GM21576 (cell line): ENCODE results near the gene SLC13A3.

Experiments
- ATAC-seq: cut with Tn5 transposase; IDR thresholded peaks from one replicate; pipeline ENCODE4 v1.9.1; 2021; ENCODE audit warnings: mild to moderate bottlenecking, moderate library complexity; ENCODE audit not compliant: unreplicated experiment

Gene SLC13A3

GRCh38 chr20:46660487-46660886 lies 9.2 kb upstream of the SLC13A3 start:
- ATAC-seq: no peak

- no peak for ATAC-seq
These were observed 6.4 kb upstream of the SLC13A3 start for GRCh38 chr20:46657618-46658017.

GRCh38 chr20:46657137-46657536 lies 5.9 kb upstream of the SLC13A3 start:
- ATAC-seq: no peak

- no peak for ATAC-seq
These were observed 1.4 kb upstream of the SLC13A3 start for GRCh38 chr20:46652699-46653098.

GRCh38 chr20:46650575-46651090 lies 626 bp downstream of the SLC13A3 start:
- ATAC-seq: no peak

- no peak for ATAC-seq
These were observed 1.2 kb downstream of the SLC13A3 start for GRCh38 chr20:46649965-46650542.

- no peak for ATAC-seq
These were observed 1.7 kb downstream of the SLC13A3 start for GRCh38 chr20:46649650-46649949.

GRCh38 chr20:46648903-46649649 lies 2.2 kb downstream of the SLC13A3 start:
- ATAC-seq: no peak

- ATAC-seq: no peak
These were observed 3.8 kb downstream of the SLC13A3 start for GRCh38 chr20:46647469-46647868.

- ATAC-seq: no peak
These were observed 4.4 kb downstream of the SLC13A3 start for GRCh38 chr20:46646659-46647380.

GRCh38 chr20:46646122-46646521 lies 5.1 kb downstream of the SLC13A3 start:
- no peak for ATAC-seq

- ATAC-seq: no peak
These were observed 6.5 kb downstream of the SLC13A3 start for GRCh38 chr20:46644733-46645132.

GRCh38 chr20:46644160-46644559 lies 7.1 kb downstream of the SLC13A3 start:
- no peak for ATAC-seq

- ATAC-seq: no peak
These were observed 8.3 kb downstream of the SLC13A3 start for GRCh38 chr20:46642969-46643343.

GRCh38 chr20:46642265-46642968 lies 8.8 kb downstream of the SLC13A3 start:
- no peak for ATAC-seq

GRCh38 chr20:46641424-46641823 lies 9.8 kb downstream of the SLC13A3 start:
- ATAC-seq: no peak

- no peak for ATAC-seq
These were observed 10.5 kb downstream of the SLC13A3 start for GRCh38 chr20:46640536-46641311.

GRCh38 chr20:46640044-46640443 lies 11.2 kb downstream of the SLC13A3 start:
- ATAC-seq: no peak

- ATAC-seq: no peak
These were observed 11.7 kb downstream of the SLC13A3 start for GRCh38 chr20:46639587-46639986.

- ATAC-seq: no peak
These were observed 12.4 kb downstream of the SLC13A3 start for GRCh38 chr20:46638898-46639274.
